GM23338 (cell line): ENCODE measurements around the gene SLC9A9. TPM values are rescaled to one million over a fixed set of nuclear protein-coding genes. Genes with fewer than 3 reads are reported as not detected.

Experiments used
- ATAC-seq: fragments of 200-7000 bp; cut with Tn5 transposase; 3 replicates; pipeline ENCODE4 v1.9.1; 2020
- DNase-seq: peaks from one replicate; pipeline ENCODE4 v3.0.0-alpha.2; 2015; ENCODE audit warnings: low spot score
- H2AFZ ChIP-seq: fragments of 200-600 bp; sonication (generic); 2 replicates; pipeline ENCODE4 v1.8.0; 2016; ENCODE audit warnings: antibody characterized with exemption, mild to moderate bottlenecking, moderate library complexity
- H3F3A ChIP-seq: fragments of 200-600 bp; sonication (generic); replicated peaks from 2 replicates; pipeline ENCODE4 v1.8.0; 2017; ENCODE audit warnings: antibody characterized with exemption, mixed run types, low read depth
- H3K27ac ChIP-seq: fragments of 200-600 bp; sonication (generic); 2 replicates; pipeline ENCODE4 v1.6.1; 2016; ENCODE audit warnings: low read depth
- H3K27me3 ChIP-seq: fragments of 200-600 bp; sonication (generic); 2 replicates; pipeline ENCODE4 v1.8.0; 2016; ENCODE audit warnings: mild to moderate bottlenecking, mixed run types, moderate library complexity; ENCODE audit not compliant: insufficient read depth
- H3K36me3 ChIP-seq: fragments of 200-600 bp; sonication (generic); 2 replicates; pipeline ENCODE4 v1.8.0; 2016; ENCODE audit warnings: mild to moderate bottlenecking; ENCODE audit not compliant: insufficient read depth
- H3K4me1 ChIP-seq: fragments of 200-600 bp; sonication (generic); 2 replicates; pipeline ENCODE4 v1.8.0; 2016; ENCODE audit warnings: mild to moderate bottlenecking, moderate library complexity; ENCODE audit not compliant: insufficient read depth
- H3K4me2 ChIP-seq: fragments of 200-600 bp; sonication (generic); 2 replicates; pipeline ENCODE4 v1.7.1; 2017; ENCODE audit warnings: mixed run types
- H3K4me3 ChIP-seq: fragments of 200-600 bp; sonication (generic); 2 replicates; pipeline ENCODE4 v1.6.1; 2016; ENCODE audit warnings: mixed run types
- H3K79me2 ChIP-seq: fragments of 200-600 bp; sonication (generic); replicated peaks from 2 replicates; pipeline ENCODE4 v1.8.0; 2017; ENCODE audit warnings: mild to moderate bottlenecking; ENCODE audit not compliant: insufficient read depth
- H3K9me2 ChIP-seq: fragments of 200-600 bp; sonication (generic); 2 replicates; pipeline ENCODE4 v1.8.0; 2017; ENCODE audit not compliant: insufficient read depth
- H4K20me1 ChIP-seq: fragments of 200-600 bp; sonication (generic); replicated peaks from 2 replicates; pipeline ENCODE4 v1.8.0; 2017; ENCODE audit warnings: mild to moderate bottlenecking; ENCODE audit not compliant: insufficient read depth
- H3K27ac Mint-ChIP-seq: 2 replicates; pipeline ENCODE4 v1.8.0; 2020; ENCODE audit warnings: inconsistent platforms, mild to moderate bottlenecking, moderate library complexity, mixed read lengths
- H3K27me3 Mint-ChIP-seq: 3 replicates; pipeline ENCODE4 v1.8.0; 2022; ENCODE audit warnings: low read depth, mild to moderate bottlenecking, moderate library complexity, mixed read lengths, inconsistent platforms; ENCODE audit not compliant: insufficient read depth, poor library complexity
- H3K36me3 Mint-ChIP-seq: 3 replicates; pipeline ENCODE4 v1.8.0; 2021; ENCODE audit warnings: low read depth, mild to moderate bottlenecking, inconsistent platforms, moderate library complexity, mixed read lengths
- H3K4me1 Mint-ChIP-seq: 3 replicates; pipeline ENCODE4 v1.8.0; 2020; ENCODE audit warnings: mild to moderate bottlenecking, inconsistent platforms, mixed read lengths
- H3K4me3 Mint-ChIP-seq: 3 replicates; pipeline ENCODE4 v1.8.0; 2021; ENCODE audit warnings: moderate library complexity, mild to moderate bottlenecking, inconsistent platforms, mixed read lengths
- H3K9me3 Mint-ChIP-seq: 3 replicates; pipeline ENCODE4 v1.8.0; 2020; ENCODE audit warnings: moderate library complexity, mild to moderate bottlenecking, inconsistent platforms, mixed read lengths
- CREB1 ChIP-seq: fragments of 250-450 bp; sonication (Bioruptor Pico); IDR thresholded peaks from 2 replicates; pipeline ENCODE4 v1.5.0; 2020; ENCODE audit warnings: low read depth, mild to moderate bottlenecking, moderate library complexity
- CTCF ChIP-seq, 2 experiments: fragments of 200-600 bp in 1 of 2; sonication (generic) in 1 of 2; conservative IDR thresholded peaks; 2 replicates each; pipeline versions ENCODE4 v1.5.1 to v1.6.1; 2016 to 2017; ENCODE audit warnings: antibody characterized with exemption in 2 of 2, low read depth in 2 of 2, mild to moderate bottlenecking in 2 of 2, moderate library complexity in 1 of 2
- ETS1 ChIP-seq: IDR thresholded peaks from 2 replicates; pipeline ENCODE4 v1.6.1; 2016; ENCODE audit warnings: antibody characterized with exemption
- EZH2 ChIP-seq: fragments of 200-600 bp; sonication (generic); IDR thresholded peaks from one replicate; pipeline ENCODE4 v1.8.0; 2017; ENCODE audit warnings: antibody characterized with exemption, mild to moderate bottlenecking, low read depth; ENCODE audit not compliant: unreplicated experiment
- EZH2phosphoT487 ChIP-seq: fragments of 200-600 bp; sonication (generic); IDR thresholded peaks from one replicate; pipeline ENCODE4 v1.8.1; 2018; ENCODE audit warnings: antibody characterized with exemption; ENCODE audit not compliant: unreplicated experiment
- NANOG ChIP-seq: IDR thresholded peaks from 2 replicates; pipeline ENCODE4 v1.6.1; 2016; ENCODE audit warnings: antibody characterized with exemption, borderline replicate concordance
- STAT1 ChIP-seq: IDR thresholded peaks from one replicate; pipeline ENCODE4 v1.6.1; 2016; ENCODE audit warnings: antibody characterized with exemption; ENCODE audit not compliant: unreplicated experiment
- ZNF114 ChIP-seq: fragments of 250-450 bp; sonication (Bioruptor Pico); IDR thresholded peaks from 2 replicates; pipeline ENCODE4 v1.5.0; 2020; ENCODE audit warnings: mild to moderate bottlenecking, moderate library complexity
- ZNF331 ChIP-seq: fragments of 250-450 bp; sonication (Bioruptor Pico); IDR thresholded peaks from 2 replicates; pipeline ENCODE4 v1.5.0; 2020; ENCODE audit warnings: low read depth, mild to moderate bottlenecking, moderate library complexity
- polyA plus RNA-seq: library from polyadenylated mRNA; unstranded; fragments of >200 nt; fragmentation: Nextera tagmentation; extraction: Ambion mirVana; gene quantifications from 2 replicates; pipeline ENCODE4 v1.2.1, GENCODE V29; 2016
- total RNA-seq: library from RNA; depleted of rRNA; stranded (reverse); fragments of >200 nt; shearing (Covaris generic); gene quantifications from 2 replicates; pipeline ENCODE4 v1.2.3, GENCODE V29; 2014
- TF ChIP-seq, protein P1 (sequence below): fragments of 250-450 bp; sonication (Bioruptor Pico); IDR thresholded peaks from 2 replicates; pipeline ENCODE4 v1.5.0; 2020; ENCODE audit warnings: mild to moderate bottlenecking, moderate library complexity
- TF ChIP-seq, protein P2 (sequence below): IDR thresholded peaks from one replicate; pipeline ENCODE4 v1.6.1; 2018; ENCODE audit warnings: antibody characterized with exemption; ENCODE audit not compliant: unreplicated experiment

The SLC9A9 gene
- total and polyA plus RNA-seq, 2 experiments from 2014 or later: 1.3 to 1.6 TPM

DNA sequence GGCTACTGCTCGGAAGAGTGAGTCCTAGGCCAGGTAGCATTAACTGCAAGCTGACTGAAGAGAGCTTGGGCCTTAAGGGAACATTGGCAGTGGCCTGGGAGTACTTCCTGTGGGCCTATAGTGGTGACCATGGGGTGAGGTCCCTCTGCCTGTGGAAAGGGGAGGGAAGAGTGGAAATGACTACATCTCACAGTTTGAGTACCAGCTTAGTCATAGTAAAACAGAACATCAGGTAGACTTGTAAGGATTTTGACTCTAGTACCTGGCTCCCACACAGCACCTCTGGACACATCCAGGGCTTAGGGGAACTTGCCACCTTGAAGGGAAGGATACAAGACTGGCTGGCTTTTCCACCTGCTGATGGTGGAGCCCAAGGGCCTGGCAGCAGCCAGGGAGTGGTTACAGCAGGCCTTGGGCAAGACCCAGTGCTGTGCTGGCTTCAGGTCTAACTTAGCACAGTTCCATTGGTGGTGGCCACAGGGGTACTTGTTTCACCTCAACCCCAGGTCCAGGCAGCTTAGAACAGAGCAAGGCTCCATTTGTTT lies 147.8 kb downstream of the SLC9A9 start (continued):
- TF ChIP-seq, protein P1, sequence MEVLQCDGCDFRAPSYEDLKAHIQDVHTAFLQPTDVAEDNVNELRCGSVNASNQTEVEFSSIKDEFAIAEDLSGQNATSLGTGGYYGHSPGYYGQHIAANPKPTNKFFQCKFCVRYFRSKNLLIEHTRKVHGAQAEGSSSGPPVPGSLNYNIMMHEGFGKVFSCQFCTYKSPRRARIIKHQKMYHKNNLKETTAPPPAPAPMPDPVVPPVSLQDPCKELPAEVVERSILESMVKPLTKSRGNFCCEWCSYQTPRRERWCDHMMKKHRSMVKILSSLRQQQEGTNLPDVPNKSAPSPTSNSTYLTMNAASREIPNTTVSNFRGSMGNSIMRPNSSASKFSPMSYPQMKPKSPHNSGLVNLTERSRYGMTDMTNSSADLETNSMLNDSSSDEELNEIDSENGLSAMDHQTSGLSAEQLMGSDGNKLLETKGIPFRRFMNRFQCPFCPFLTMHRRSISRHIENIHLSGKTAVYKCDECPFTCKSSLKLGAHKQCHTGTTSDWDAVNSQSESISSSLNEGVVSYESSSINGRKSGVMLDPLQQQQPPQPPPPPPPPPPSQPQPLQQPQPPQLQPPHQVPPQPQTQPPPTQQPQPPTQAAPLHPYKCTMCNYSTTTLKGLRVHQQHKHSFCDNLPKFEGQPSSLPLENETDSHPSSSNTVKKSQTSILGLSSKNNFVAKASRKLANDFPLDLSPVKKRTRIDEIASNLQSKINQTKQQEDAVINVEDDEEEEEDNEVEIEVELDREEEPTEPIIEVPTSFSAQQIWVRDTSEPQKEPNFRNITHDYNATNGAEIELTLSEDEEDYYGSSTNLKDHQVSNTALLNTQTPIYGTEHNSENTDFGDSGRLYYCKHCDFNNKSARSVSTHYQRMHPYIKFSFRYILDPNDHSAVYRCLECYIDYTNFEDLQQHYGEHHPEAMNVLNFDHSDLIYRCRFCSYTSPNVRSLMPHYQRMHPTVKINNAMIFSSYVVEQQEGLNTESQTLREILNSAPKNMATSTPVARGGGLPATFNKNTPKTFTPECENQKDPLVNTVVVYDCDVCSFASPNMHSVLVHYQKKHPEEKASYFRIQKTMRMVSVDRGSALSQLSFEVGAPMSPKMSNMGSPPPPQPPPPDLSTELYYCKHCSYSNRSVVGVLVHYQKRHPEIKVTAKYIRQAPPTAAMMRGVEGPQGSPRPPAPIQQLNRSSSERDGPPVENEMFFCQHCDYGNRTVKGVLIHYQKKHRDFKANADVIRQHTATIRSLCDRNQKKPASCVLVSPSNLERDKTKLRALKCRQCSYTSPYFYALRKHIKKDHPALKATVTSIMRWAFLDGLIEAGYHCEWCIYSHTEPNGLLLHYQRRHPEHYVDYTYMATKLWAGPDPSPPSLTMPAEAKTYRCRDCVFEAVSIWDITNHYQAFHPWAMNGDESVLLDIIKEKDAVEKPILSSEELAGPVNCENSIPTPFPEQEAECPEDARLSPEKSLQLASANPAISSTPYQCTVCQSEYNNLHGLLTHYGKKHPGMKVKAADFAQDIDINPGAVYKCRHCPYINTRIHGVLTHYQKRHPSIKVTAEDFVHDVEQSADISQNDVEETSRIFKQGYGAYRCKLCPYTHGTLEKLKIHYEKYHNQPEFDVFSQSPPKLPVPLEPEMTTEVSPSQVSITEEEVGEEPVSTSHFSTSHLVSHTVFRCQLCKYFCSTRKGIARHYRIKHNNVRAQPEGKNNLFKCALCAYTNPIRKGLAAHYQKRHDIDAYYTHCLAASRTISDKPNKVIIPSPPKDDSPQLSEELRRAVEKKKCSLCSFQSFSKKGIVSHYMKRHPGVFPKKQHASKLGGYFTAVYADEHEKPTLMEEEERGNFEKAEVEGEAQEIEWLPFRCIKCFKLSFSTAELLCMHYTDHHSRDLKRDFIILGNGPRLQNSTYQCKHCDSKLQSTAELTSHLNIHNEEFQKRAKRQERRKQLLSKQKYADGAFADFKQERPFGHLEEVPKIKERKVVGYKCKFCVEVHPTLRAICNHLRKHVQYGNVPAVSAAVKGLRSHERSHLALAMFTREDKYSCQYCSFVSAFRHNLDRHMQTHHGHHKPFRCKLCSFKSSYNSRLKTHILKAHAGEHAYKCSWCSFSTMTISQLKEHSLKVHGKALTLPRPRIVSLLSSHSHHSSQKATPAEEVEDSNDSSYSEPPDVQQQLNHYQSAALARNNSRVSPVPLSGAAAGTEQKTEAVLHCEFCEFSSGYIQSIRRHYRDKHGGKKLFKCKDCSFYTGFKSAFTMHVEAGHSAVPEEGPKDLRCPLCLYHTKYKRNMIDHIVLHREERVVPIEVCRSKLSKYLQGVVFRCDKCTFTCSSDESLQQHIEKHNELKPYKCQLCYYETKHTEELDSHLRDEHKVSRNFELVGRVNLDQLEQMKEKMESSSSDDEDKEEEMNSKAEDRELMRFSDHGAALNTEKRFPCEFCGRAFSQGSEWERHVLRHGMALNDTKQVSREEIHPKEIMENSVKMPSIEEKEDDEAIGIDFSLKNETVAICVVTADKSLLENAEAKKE (CRISPR knock-in tag): no peak
- TF ChIP-seq CTCF (conservative IDR thresholded peaks at IDR 0.05; ENCODE audit: low read depth in 2 of 2): no peak
- no peak for TF ChIP-seq CREB1 (CRISPR knock-in tag)
- TF ChIP-seq ZNF331 (CRISPR knock-in tag): no peak
- no peak for TF ChIP-seq EZH2
- TF ChIP-seq EZH2phosphoT487: no peak
- no peak for TF ChIP-seq NANOG
- no peak for TF ChIP-seq STAT1

GRCh38 chr3:143699424-143699823 lies 148.8 kb downstream of the SLC9A9 start:
- ATAC-seq: no peak
- H3K4me3 Mint-ChIP-seq: no peak overlapping the region
- no peak for DNase-seq
- no peak for TF ChIP-seq NANOG
- TF ChIP-seq, protein P2, sequence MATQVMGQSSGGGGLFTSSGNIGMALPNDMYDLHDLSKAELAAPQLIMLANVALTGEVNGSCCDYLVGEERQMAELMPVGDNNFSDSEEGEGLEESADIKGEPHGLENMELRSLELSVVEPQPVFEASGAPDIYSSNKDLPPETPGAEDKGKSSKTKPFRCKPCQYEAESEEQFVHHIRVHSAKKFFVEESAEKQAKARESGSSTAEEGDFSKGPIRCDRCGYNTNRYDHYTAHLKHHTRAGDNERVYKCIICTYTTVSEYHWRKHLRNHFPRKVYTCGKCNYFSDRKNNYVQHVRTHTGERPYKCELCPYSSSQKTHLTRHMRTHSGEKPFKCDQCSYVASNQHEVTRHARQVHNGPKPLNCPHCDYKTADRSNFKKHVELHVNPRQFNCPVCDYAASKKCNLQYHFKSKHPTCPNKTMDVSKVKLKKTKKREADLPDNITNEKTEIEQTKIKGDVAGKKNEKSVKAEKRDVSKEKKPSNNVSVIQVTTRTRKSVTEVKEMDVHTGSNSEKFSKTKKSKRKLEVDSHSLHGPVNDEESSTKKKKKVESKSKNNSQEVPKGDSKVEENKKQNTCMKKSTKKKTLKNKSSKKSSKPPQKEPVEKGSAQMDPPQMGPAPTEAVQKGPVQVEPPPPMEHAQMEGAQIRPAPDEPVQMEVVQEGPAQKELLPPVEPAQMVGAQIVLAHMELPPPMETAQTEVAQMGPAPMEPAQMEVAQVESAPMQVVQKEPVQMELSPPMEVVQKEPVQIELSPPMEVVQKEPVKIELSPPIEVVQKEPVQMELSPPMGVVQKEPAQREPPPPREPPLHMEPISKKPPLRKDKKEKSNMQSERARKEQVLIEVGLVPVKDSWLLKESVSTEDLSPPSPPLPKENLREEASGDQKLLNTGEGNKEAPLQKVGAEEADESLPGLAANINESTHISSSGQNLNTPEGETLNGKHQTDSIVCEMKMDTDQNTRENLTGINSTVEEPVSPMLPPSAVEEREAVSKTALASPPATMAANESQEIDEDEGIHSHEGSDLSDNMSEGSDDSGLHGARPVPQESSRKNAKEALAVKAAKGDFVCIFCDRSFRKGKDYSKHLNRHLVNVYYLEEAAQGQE: no peak
- TF ChIP-seq ETS1: no peak
- TF ChIP-seq STAT1: no peak
- no peak for TF ChIP-seq ZNF114 (CRISPR knock-in tag)
- no peak for TF ChIP-seq EZH2

More at GRCh38 chr3:143699424-143699823, 148.8 kb downstream of the SLC9A9 start:
- Histone ChIP-seq H3F3A (no peaks in the 10 kb centered on the region), H3K4me3 (no peak overlapping the region), H3K9me2 (peaks cover 4% of the 10 kb centered on the region; the same call in 1 of the 2 replicates), H3K36me3 (no peaks in the 10 kb centered on the region), H3K4me2 (no peak overlapping the region), H3K27ac (no peak overlapping the region), H3K79me2 (no peaks in the 10 kb centered on the region), H3K27me3 (no peaks in the 10 kb centered on the region), H4K20me1 (no peaks in the 10 kb centered on the region), H3K4me1 (no peaks in the 10 kb centered on the region), H2AFZ (no peak overlapping the region)
- Mint-ChIP-seq H3K9me3 (no peaks in the 10 kb centered on the region), H3K4me1 (no peaks in the 10 kb centered on the region), H3K27ac (no peak overlapping the region), H3K27me3 (peaks cover 2% of the 10 kb centered on the region), H3K36me3 (no peaks in the 10 kb centered on the region)
